Measurements from ENCODE around the gene DHDH. TPM values are rescaled to one million over a fixed set of nuclear protein-coding genes. Genes with fewer than 3 reads are reported as not detected.

The DHDH gene
- total RNA-seq, 1 donor from 2014 or later = 0.32 TPM

- no peak for DNase-seq (ENCODE audit: low read depth)
Observed at GRCh38 chr19:48947258-48947542, 13.7 kb downstream of the DHDH start.

GRCh38 chr19:48950159-48950558, 16.7 kb downstream of the DHDH start:
- DNase-seq (ENCODE audit: low read depth) = no peak

GRCh38 chr19:48950830-48951519, 17.5 kb downstream of the DHDH start:
- no peak for DNase-seq (ENCODE audit: low read depth)

- DNase-seq (ENCODE audit: low read depth) = no peak
Observed at GRCh38 chr19:48953141-48953540, 19.6 kb downstream of the DHDH start.

- no peak for DNase-seq (ENCODE audit: low read depth)
Observed at GRCh38 chr19:48953990-48954594, 20.6 kb downstream of the DHDH start.

GRCh38 chr19:48954595-48955307, 21.3 kb downstream of the DHDH start, which contains the start of gene BAX:
TSS of gene BAX (plus strand) at chr19:48954875. CDS start at chr19:48954929, 54 bp downstream.
- DNase-seq (ENCODE audit: low read depth) = peak; percentile 98

- no peak for DNase-seq (ENCODE audit: low read depth)
Observed at GRCh38 chr19:48955308-48955958, 21.9 kb downstream of the DHDH start.

GRCh38 chr19:48958006-48958405, 24.5 kb downstream of the DHDH start:
- no peak for DNase-seq (ENCODE audit: low read depth)

- no peak for DNase-seq (ENCODE audit: low read depth)
Observed at GRCh38 chr19:48959341-48960239, 26.1 kb downstream of the DHDH start.

GRCh38 chr19:48961051-48961649, 27.7 kb downstream of the DHDH start:
- DNase-seq (ENCODE audit: low read depth) = no peak

GRCh38 chr19:48961673-48962028, 28.2 kb downstream of the DHDH start:
- DNase-seq (ENCODE audit: low read depth) = no peak

- no peak for DNase-seq (ENCODE audit: low read depth)
Observed at GRCh38 chr19:48962029-48962848, 28.7 kb downstream of the DHDH start.

- no peak for DNase-seq (ENCODE audit: low read depth)
Observed at GRCh38 chr19:48962849-48963165, 29.3 kb downstream of the DHDH start.

- DNase-seq (ENCODE audit: low read depth) = peak; percentile 70
Observed at GRCh38 chr19:48963371-48964204, 30.1 kb downstream of the DHDH start.

- no peak for DNase-seq (ENCODE audit: low read depth)
Observed at GRCh38 chr19:48964205-48965039, 30.9 kb downstream of the DHDH start.

- peak; percentile 96 for DNase-seq (ENCODE audit: low read depth)
Observed at GRCh38 chr19:48965040-48965805, 31.7 kb downstream of the DHDH start, which contains the start of gene FTL. TSS of gene FTL (plus strand) at chr19:48965309. CDS start at chr19:48965508, 199 bp downstream.

Data from myocyte (in vitro differentiated cells).